HEK293 (cell line): ENCODE results near the gene ZFP36L1.
A peak's percentile ranks its signal among the peaks of the same experiment; 100 is the strongest.

Experiments used
- CTCF ChIA-PET: fragments of 350-600 bp; formaldehyde crosslinking; extraction: SDS; loops from one replicate; lab custom pipeline; 2021; ENCODE audit warnings: antibody characterized with exemption; lab: Yijun Ruan, JAX
- POLR2A ChIA-PET: fragments of 300-600 bp; formaldehyde crosslinking; extraction: SDS; loops from one replicate; lab custom pipeline; 2020; ENCODE audit warnings: antibody characterized with exemption, inconsistent platforms; lab: Yijun Ruan, JAX
- H3K27ac ChIP-seq: fragments of 200-500 bp; sonication (Bioruptor generic); 2 replicates; pipeline ENCODE4 v1.5.1; 2014; ENCODE audit warnings: low read depth, low read length, control low read depth, inconsistent platforms; ENCODE audit errors: extremely low read depth
- H3K36me3 ChIP-seq, 2 experiments: fragments of 200-500 bp in 1 of 2; sonication (Bioruptor generic) in 1 of 2; 1 replicate in 1 of 2; 2 replicates in 1 of 2; pipeline ENCODE4 v1.5.1; 2014 to 2017; ENCODE audit warnings: inconsistent platforms in 2 of 2, low read length in 2 of 2; ENCODE audit not compliant: control insufficient read depth in 2 of 2, insufficient read depth in 1 of 2
- H3K4me1 ChIP-seq: fragments of 200-500 bp; sonication (Bioruptor generic); 2 replicates; pipeline ENCODE4 v1.5.1; 2014; ENCODE audit warnings: mild to moderate bottlenecking, low read length, inconsistent platforms; ENCODE audit not compliant: control insufficient read depth, insufficient read depth
- H3K4me3 ChIP-seq: 2 replicates; pipeline ENCODE4 v1.5.1; 2011; ENCODE audit warnings: low read depth, mild to moderate bottlenecking, control low read depth, low read length, moderate library complexity
- H3K9me3 ChIP-seq: fragments of 200-500 bp; sonication (Bioruptor generic); 2 replicates; pipeline ENCODE4 v1.5.1; 2014; ENCODE audit warnings: low read depth, low read length, inconsistent platforms; ENCODE audit not compliant: control insufficient read depth, insufficient read depth
- BCL11B ChIP-seq: fragments of 450-650 bp; formaldehyde crosslinking; IDR thresholded peaks from 2 replicates; pipeline ENCODE4 v1.5.1; 2016; ENCODE audit warnings: low read depth, missing biosample characterization, missing genetic modification characterization
- KLF8 ChIP-seq: fragments of 450-650 bp; formaldehyde crosslinking; IDR thresholded peaks from 2 replicates; pipeline ENCODE4 v1.5.1; 2016; ENCODE audit warnings: missing biosample characterization, missing genetic modification characterization
- REST ChIP-seq: fragments of 450-650 bp; formaldehyde crosslinking; IDR thresholded peaks from 2 replicates; pipeline ENCODE4 v1.5.1; 2016; ENCODE audit warnings: missing biosample characterization, missing genetic modification characterization
- WT1 ChIP-seq: fragments of 450-650 bp; formaldehyde crosslinking; IDR thresholded peaks from 2 replicates; pipeline ENCODE4 v1.5.1; 2016; ENCODE audit warnings: missing biosample characterization, missing genetic modification characterization
- ZBTB20 ChIP-seq: fragments of 450-650 bp; formaldehyde crosslinking; IDR thresholded peaks from 2 replicates; pipeline ENCODE4 v1.5.1; 2016; ENCODE audit warnings: missing biosample characterization, missing genetic modification characterization
- ZBTB21 ChIP-seq: fragments of 450-650 bp; formaldehyde crosslinking; IDR thresholded peaks from 2 replicates; pipeline ENCODE4 v1.5.1; 2017; ENCODE audit warnings: missing biosample characterization, missing genetic modification characterization
- ZBTB44 ChIP-seq: fragments of 450-650 bp; IDR thresholded peaks from 2 replicates; pipeline ENCODE4 v1.5.1; 2018; ENCODE audit warnings: missing biosample characterization, mild to moderate bottlenecking, missing genetic modification characterization
- ZBTB48 ChIP-seq: fragments of 450-650 bp; formaldehyde crosslinking; IDR thresholded peaks from 2 replicates; pipeline ENCODE4 v1.5.1; 2016; ENCODE audit warnings: missing biosample characterization, missing genetic modification characterization
- ZBTB6 ChIP-seq: fragments of 450-650 bp; formaldehyde crosslinking; IDR thresholded peaks from 2 replicates; pipeline ENCODE4 v1.5.1; 2017; ENCODE audit warnings: missing biosample characterization, missing genetic modification characterization
- ZFHX2 ChIP-seq: fragments of 450-650 bp; formaldehyde crosslinking; conservative IDR thresholded peaks from 2 replicates; pipeline ENCODE4 v1.5.1; 2016; ENCODE audit warnings: missing biosample characterization, missing genetic modification characterization
- ZNF10 ChIP-seq: fragments of 450-650 bp; formaldehyde crosslinking; IDR thresholded peaks from 2 replicates; pipeline ENCODE4 v1.5.1; 2017; ENCODE audit warnings: missing biosample characterization, missing genetic modification characterization
- ZNF121 ChIP-seq: fragments of 450-650 bp; formaldehyde crosslinking; IDR thresholded peaks from 2 replicates; pipeline ENCODE4 v1.5.1; 2016; ENCODE audit warnings: missing biosample characterization, missing genetic modification characterization
- ZNF132 ChIP-seq: fragments of 450-650 bp; formaldehyde crosslinking; IDR thresholded peaks from 2 replicates; pipeline ENCODE4 v1.5.1; 2017; ENCODE audit warnings: missing biosample characterization, missing genetic modification characterization, borderline replicate concordance
- ZNF133 ChIP-seq: fragments of 450-650 bp; formaldehyde crosslinking; IDR thresholded peaks from 2 replicates; pipeline ENCODE4 v1.5.1; 2016; ENCODE audit warnings: missing biosample characterization, missing genetic modification characterization
- ZNF174 ChIP-seq: fragments of 450-650 bp; formaldehyde crosslinking; IDR thresholded peaks from 2 replicates; pipeline ENCODE4 v1.5.0; 2017; ENCODE audit warnings: missing biosample characterization, mild to moderate bottlenecking, missing genetic modification characterization
- ZNF2 ChIP-seq: fragments of 450-650 bp; formaldehyde crosslinking; IDR thresholded peaks from 2 replicates; pipeline ENCODE4 v1.5.1; 2016; ENCODE audit warnings: missing biosample characterization, missing genetic modification characterization
- ZNF239 ChIP-seq: fragments of 450-650 bp; formaldehyde crosslinking; IDR thresholded peaks from 2 replicates; pipeline ENCODE4 v1.5.1; 2016; ENCODE audit warnings: missing biosample characterization, missing genetic modification characterization
- ZNF335 ChIP-seq: fragments of 450-650 bp; formaldehyde crosslinking; conservative IDR thresholded peaks from 2 replicates; pipeline ENCODE4 v1.5.1; 2016; ENCODE audit warnings: missing biosample characterization, missing genetic modification characterization
- ZNF433 ChIP-seq: fragments of 450-650 bp; formaldehyde crosslinking; IDR thresholded peaks from 2 replicates; pipeline ENCODE4 v1.5.1; 2016; ENCODE audit warnings: missing biosample characterization, missing genetic modification characterization, low read depth
- ZNF449 ChIP-seq: fragments of 450-650 bp; formaldehyde crosslinking; IDR thresholded peaks from 2 replicates; pipeline ENCODE4 v1.5.1; 2017; ENCODE audit warnings: missing biosample characterization, mild to moderate bottlenecking, missing genetic modification characterization, moderate library complexity
- ZNF530 ChIP-seq: fragments of 450-650 bp; formaldehyde crosslinking; IDR thresholded peaks from 2 replicates; pipeline ENCODE4 v1.5.1; 2016; ENCODE audit warnings: low read depth, missing biosample characterization, missing genetic modification characterization
- ZNF600 ChIP-seq: fragments of 450-650 bp; formaldehyde crosslinking; IDR thresholded peaks from 2 replicates; pipeline ENCODE4 v1.5.1; 2016; ENCODE audit warnings: missing biosample characterization, missing genetic modification characterization
- ZNF645 ChIP-seq: fragments of 450-650 bp; formaldehyde crosslinking; IDR thresholded peaks from 2 replicates; pipeline ENCODE4; 2016; ENCODE audit warnings: missing biosample characterization, missing genetic modification characterization
- ZNF660 ChIP-seq: fragments of 450-650 bp; IDR thresholded peaks from 2 replicates; pipeline ENCODE4 v1.5.1; 2018; ENCODE audit warnings: missing biosample characterization, mild to moderate bottlenecking, missing genetic modification characterization
- ZSCAN5A ChIP-seq: fragments of 450-650 bp; formaldehyde crosslinking; IDR thresholded peaks from 2 replicates; pipeline ENCODE4 v1.5.1; 2016; ENCODE audit warnings: missing biosample characterization, missing genetic modification characterization
- ZXDB ChIP-seq: fragments of 450-650 bp; formaldehyde crosslinking; IDR thresholded peaks from 2 replicates; pipeline ENCODE4 v1.5.1; 2016; ENCODE audit warnings: missing biosample characterization, missing genetic modification characterization

The ZFP36L1 gene

DNA sequence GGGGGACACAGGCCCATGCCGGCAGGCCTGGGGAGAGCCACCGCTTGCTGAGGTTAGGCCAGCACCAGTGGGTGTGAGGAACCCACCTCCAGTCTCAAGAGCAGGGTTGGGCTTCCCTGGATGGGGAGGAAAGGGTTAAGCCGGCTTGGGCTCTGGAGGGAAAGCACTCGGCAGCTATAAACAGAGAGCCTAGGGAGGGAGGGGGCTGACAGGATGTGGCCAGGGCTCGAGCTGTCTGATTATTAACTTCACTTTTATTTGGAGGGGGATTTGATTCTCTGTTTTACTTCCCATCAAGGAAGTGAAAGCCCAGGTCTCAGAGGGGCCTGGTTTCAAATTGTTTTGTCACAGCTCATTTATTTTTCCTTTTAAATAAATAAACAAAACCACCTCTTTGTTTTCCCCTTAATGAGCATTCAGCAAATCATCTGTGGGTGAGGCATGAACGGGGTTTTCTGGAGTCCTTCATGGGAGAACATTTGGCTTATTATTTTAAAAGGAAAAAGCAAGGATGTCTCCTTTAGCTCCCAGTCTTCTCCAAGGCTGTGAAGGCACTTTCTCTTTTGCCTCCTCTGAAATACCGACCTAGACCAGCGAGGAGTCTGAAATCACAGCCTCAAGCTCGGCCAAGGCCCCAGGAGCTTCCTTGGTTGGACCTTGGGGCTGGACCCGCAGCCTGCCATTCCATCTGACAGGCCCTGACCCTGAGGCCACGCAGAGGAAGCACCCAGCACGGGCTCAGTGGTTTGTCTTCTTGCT, 21.9 kb upstream of the ZFP36L1 start:
- ChIA-PET CTCF (interaction anchor here (0.7 to 3.8 kb wide), 9 partner anchors 9 to 1383 kb away, joined by 3 to 46 read pairs (median 3); no protein-coding TSS in a partner anchor), POLR2A (interaction anchor here (1.3 to 1.8 kb wide), 2 partner anchors 19 to 22 kb away, joined by 9 to 14 read pairs; partner anchors contain the start of gene ZFP36L1)
- Histone ChIP-seq H3K9me3 (no peaks in the 10 kb centered on the region), H3K4me3 (no peak overlapping the region), H3K4me1 (peaks cover 20% of the 10 kb centered on the region), H3K27ac (peak overlapping the region; percentile 70), H3K36me3 (no peaks in the 10 kb centered on the region)
- TF ChIP-seq KLF8 (tag by site-specific recombination) (no peak), ZNF645 (tag by site-specific recombination) (no peak), ZNF2 (tag by site-specific recombination) (no peak), ZBTB20 (peak; percentile 71; the same call in 1 of the 2 replicates), ZBTB48 (no peak), ZNF239 (tag by site-specific recombination) (no peak), WT1 (tag by site-specific recombination) (no peak), ZSCAN5A (tag by site-specific recombination) (no peak), ZNF174 (tag by site-specific recombination) (no peak), ZNF530 (no peak), ZNF121 (no peak), ZBTB44 (tag by site-specific recombination) (0 out of 2 replicates have a peak, but pooled peaks have one; percentile 13), REST (tag by site-specific recombination) (no peak), ZBTB6 (tag by site-specific recombination) (no peak), ZFHX2 (0 out of 2 replicates have a peak, but pooled peaks have one; percentile 24), ZNF132 (tag by site-specific recombination) (no peak), ZNF660 (tag by site-specific recombination) (no peak), ZNF600 (tag by site-specific recombination) (0 out of 2 replicates have a peak, but pooled peaks have one; percentile 31), ZNF449 (tag by site-specific recombination) (peak; percentile 98), ZNF335 (0 out of 2 replicates have a peak, but pooled peaks have one; percentile 13), ZNF10 (tag by site-specific recombination) (no peak), ZBTB21 (tag by site-specific recombination) (no peak), ZXDB (no peak), BCL11B (tag by site-specific recombination) (no peak), ZNF133 (tag by site-specific recombination) (no peak), ZNF433 (tag by site-specific recombination) (no peak)
